ENCODE data around the gene LZTS2. TPM values are rescaled to one million over a fixed set of nuclear protein-coding genes. Genes with fewer than 3 reads are reported as not detected.
A peak's percentile ranks its signal among the peaks of the same experiment; 100 is the strongest.

The LZTS2 gene
- total RNA-seq, 2 donors from 2014 or later: 40.0 to 71.0 TPM

- H3K4me1 ChIP-seq: peaks cover 0 to 78% of the 10 kb centered on the region in 2 donors
- H3K9me3 ChIP-seq: no peaks in the 10 kb centered on the region
- H3K27me3 ChIP-seq: no peaks in the 10 kb centered on the region
- no peak for DNase-seq (ENCODE audit: low spot score)
- peak overlapping the region; percentile 99 to 100 for H3K27ac ChIP-seq
- peak overlapping the region in 1 of 2 donors; percentile 24 for H3K4me3 ChIP-seq
- TF ChIP-seq, protein P1, sequence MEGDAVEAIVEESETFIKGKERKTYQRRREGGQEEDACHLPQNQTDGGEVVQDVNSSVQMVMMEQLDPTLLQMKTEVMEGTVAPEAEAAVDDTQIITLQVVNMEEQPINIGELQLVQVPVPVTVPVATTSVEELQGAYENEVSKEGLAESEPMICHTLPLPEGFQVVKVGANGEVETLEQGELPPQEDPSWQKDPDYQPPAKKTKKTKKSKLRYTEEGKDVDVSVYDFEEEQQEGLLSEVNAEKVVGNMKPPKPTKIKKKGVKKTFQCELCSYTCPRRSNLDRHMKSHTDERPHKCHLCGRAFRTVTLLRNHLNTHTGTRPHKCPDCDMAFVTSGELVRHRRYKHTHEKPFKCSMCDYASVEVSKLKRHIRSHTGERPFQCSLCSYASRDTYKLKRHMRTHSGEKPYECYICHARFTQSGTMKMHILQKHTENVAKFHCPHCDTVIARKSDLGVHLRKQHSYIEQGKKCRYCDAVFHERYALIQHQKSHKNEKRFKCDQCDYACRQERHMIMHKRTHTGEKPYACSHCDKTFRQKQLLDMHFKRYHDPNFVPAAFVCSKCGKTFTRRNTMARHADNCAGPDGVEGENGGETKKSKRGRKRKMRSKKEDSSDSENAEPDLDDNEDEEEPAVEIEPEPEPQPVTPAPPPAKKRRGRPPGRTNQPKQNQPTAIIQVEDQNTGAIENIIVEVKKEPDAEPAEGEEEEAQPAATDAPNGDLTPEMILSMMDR (IDR thresholded peaks at IDR 0.05): no peak
- peaks cover 48% of the 10 kb centered on the region for H3K36me3 ChIP-seq
Observed at GRCh38 chr10:101002456-101002855, 2.8 kb downstream of the LZTS2 start.

DNA sequence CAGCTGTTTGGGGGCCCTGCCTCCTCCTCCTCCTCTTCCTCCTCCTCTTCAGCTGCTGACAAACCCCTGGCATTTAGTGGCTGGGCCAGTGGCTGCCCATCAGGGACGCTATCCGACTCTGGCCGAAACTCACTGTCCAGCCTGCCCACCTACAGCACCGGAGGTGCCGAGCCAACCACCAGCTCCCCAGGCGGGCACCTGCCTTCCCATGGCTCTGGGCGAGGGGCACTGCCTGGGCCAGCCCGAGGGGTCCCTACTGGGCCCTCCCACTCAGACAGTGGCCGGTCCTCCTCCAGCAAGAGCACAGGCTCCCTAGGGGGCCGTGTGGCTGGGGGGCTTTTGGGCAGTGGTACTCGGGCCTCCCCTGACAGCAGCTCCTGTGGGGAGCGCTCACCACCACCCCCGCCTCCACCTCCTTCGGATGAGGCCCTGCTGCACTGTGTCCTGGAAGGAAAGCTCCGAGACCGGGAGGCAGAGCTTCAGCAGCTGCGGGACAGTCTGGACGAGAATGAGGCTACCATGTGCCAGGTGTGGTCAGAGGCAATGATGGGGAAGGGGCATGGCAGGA lies 4.1 kb downstream of the LZTS2 start:
- H3K27ac ChIP-seq: no peak overlapping the region
- TF ChIP-seq, protein P1 (IDR thresholded peaks at IDR 0.05): no peak
- no peaks in the 10 kb centered on the region for H3K9me3 ChIP-seq
- no peak for DNase-seq (ENCODE audit: low spot score)
- no peaks in the 10 kb centered on the region for H3K27me3 ChIP-seq
- H3K4me1 ChIP-seq: peaks cover 0 to 79% of the 10 kb centered on the region in 2 donors
- H3K4me3 ChIP-seq: no peak overlapping the region
- peaks cover 48% of the 10 kb centered on the region for H3K36me3 ChIP-seq

- Histone ChIP-seq H3K27ac (no peak overlapping the region), H3K4me3 (no peak overlapping the region), H3K27me3 (no peaks in the 10 kb centered on the region), H3K36me3 (peaks cover 48% of the 10 kb centered on the region), H3K4me1 (peaks cover 0 to 74% of the 10 kb centered on the region in 2 donors), H3K9me3 (no peaks in the 10 kb centered on the region)
- DNase-seq (ENCODE audit: low spot score): no peak
- TF ChIP-seq, protein P1 (IDR thresholded peaks at IDR 0.05): no peak
Observed at GRCh38 chr10:101005361-101005760, 5.8 kb downstream of the LZTS2 start.

DNA sequence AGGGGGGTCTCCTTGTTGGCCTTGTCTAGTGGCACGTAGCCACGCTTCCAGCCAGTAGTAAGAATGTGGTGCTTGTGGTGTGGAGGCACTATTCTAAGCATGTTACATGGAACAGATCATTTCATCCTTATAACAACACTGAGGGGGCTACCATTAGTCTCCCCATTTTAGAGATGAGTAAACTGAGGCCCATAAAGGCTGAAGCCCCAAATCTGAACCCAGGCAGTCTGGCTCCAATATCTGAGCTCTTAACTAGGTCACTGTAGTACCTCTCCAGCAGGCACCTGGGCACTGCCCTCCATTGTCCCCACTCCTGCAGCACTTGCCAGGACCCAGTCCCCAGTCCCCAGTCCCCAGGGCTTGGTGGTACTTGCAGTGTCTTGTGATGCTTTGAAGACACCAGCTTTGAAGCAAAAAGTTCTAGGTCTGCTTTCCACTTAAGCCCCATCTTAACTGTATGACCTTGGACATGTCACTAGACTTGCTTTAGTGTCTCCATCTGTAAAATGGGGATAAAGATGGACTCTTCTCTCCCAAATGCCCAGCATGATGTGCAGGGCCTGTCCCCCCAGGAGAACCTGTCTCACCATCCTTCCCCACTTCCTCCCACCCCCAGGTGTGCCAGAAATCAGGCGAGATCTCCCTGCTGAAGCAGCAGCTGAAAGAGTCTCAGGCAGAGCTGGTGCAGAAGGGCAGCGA lies 6.4 kb downstream of the LZTS2 start:
- Histone ChIP-seq H3K9me3 (no peaks in the 10 kb centered on the region), H3K27me3 (no peaks in the 10 kb centered on the region), H3K36me3 (peaks cover 48% of the 10 kb centered on the region), H3K4me1 (peaks cover 0 to 67% of the 10 kb centered on the region in 2 donors), H3K4me3 (no peak overlapping the region), H3K27ac (no peak overlapping the region)
- TF ChIP-seq, protein P1 (IDR thresholded peaks at IDR 0.05): no peak
- DNase-seq (ENCODE audit: low spot score): no peak

DNA sequence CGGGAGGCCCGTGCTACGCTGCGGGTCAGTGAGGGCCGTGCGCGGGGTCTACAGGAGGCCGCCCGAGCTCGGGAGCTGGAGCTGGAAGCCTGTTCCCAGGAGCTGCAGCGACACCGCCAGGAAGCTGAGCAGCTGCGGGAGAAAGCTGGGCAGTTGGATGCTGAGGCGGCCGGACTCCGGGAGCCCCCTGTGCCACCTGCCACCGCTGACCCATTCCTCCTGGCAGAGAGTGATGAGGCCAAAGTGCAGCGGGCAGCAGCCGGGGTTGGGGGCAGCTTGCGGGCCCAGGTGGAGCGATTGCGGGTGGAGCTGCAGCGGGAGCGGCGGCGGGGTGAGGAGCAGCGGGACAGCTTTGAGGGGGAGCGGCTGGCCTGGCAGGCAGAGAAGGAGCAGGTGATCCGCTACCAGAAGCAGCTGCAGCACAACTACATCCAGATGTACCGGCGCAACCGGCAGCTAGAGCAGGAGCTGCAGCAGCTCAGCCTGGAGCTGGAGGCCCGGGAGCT lies 7.0 kb downstream of the LZTS2 start:
- peaks cover 48% of the 10 kb centered on the region for H3K36me3 ChIP-seq
- TF ChIP-seq, protein P1 (IDR thresholded peaks at IDR 0.05): no peak
- no peak overlapping the region for H3K4me3 ChIP-seq
- no peaks in the 10 kb centered on the region for H3K9me3 ChIP-seq
- DNase-seq (ENCODE audit: low spot score): no peak
- no peaks in the 10 kb centered on the region for H3K27me3 ChIP-seq
- peak overlapping the region in 1 of 2 donors; percentile 60 for H3K27ac ChIP-seq
- H3K4me1 ChIP-seq: peaks cover 0 to 62% of the 10 kb centered on the region in 2 donors
